MCF 10A (cell line): ENCODE results near the gene SH3BP1. TPM values are rescaled to one million over a fixed set of nuclear protein-coding genes. Genes with fewer than 3 reads are reported as not detected.

Source experiments
- BruUV-seq: library from RNA; stranded (reverse); fragments of 400-500 nt; replicated peaks from 2 replicates; lab custom pipeline; 2021; lab: Mats Ljungman, UMichigan
- CTCF ChIA-PET: fragments of 300-600 bp; sonication (Branson Sonifier 250); formaldehyde crosslinking; extraction: SDS; loops from one replicate; lab custom pipeline; 2021; ENCODE audit warnings: antibody characterized with exemption, inconsistent platforms; lab: Yijun Ruan, JAX
- POLR2A ChIA-PET: fragments of 300-600, 350-650 bp; sonication (Branson Sonifier 250); formaldehyde crosslinking; extraction: SDS; loops from one replicate; lab custom pipeline; 2020; ENCODE audit warnings: antibody characterized with exemption, inconsistent platforms; lab: Yijun Ruan, JAX
- DNase-seq: peaks from one replicate; pipeline ENCODE4 v3.0.0-alpha.2; 2018; ENCODE audit not compliant: unreplicated experiment
- H3K27ac Mint-ChIP-seq: one replicate; pipeline ENCODE4 v1.8.0; 2022; ENCODE audit warnings: mild to moderate bottlenecking, low read depth, mixed read lengths; ENCODE audit not compliant: unreplicated experiment
- H3K27me3 Mint-ChIP-seq: one replicate; pipeline ENCODE4 v1.8.0; 2022; ENCODE audit warnings: mixed read lengths; ENCODE audit not compliant: insufficient read depth, unreplicated experiment
- H3K36me3 Mint-ChIP-seq: one replicate; pipeline ENCODE4 v1.8.0; 2022; ENCODE audit warnings: mild to moderate bottlenecking, moderate library complexity, mixed read lengths; ENCODE audit not compliant: insufficient read depth, unreplicated experiment
- H3K4me1 Mint-ChIP-seq: one replicate; pipeline ENCODE4 v1.8.0; 2022; ENCODE audit warnings: mixed read lengths; ENCODE audit not compliant: insufficient read depth, unreplicated experiment
- H3K4me3 Mint-ChIP-seq: one replicate; pipeline ENCODE4 v1.8.0; 2022; ENCODE audit warnings: mild to moderate bottlenecking, moderate library complexity, mixed read lengths; ENCODE audit not compliant: unreplicated experiment
- H3K9me3 Mint-ChIP-seq: one replicate; pipeline ENCODE4 v1.8.0; 2022; ENCODE audit warnings: mixed read lengths; ENCODE audit not compliant: unreplicated experiment
- intact Hi-C: fragments of 100-400 bp; cut with micrococcal nuclease; formaldehyde crosslinking; loops from 2 replicates; pipeline ENCODE4 v1.14.1; 2022
- total RNA-seq: library from RNA; stranded (reverse); gene quantifications from 2 replicates; pipeline ENCODE4 v1.2.3, GENCODE V29; 2022
- TF ChIP-seq, protein P1 (sequence below): fragments of 200-600 bp; IDR thresholded peaks from one replicate; pipeline ENCODE4 v1.8.0; 2022; ENCODE audit warnings: antibody characterized with exemption, mild to moderate bottlenecking; ENCODE audit not compliant: unreplicated experiment

SH3BP1 gene
- total RNA-seq, 1 experiment from 2014 or later = 1.5 TPM

DNA sequence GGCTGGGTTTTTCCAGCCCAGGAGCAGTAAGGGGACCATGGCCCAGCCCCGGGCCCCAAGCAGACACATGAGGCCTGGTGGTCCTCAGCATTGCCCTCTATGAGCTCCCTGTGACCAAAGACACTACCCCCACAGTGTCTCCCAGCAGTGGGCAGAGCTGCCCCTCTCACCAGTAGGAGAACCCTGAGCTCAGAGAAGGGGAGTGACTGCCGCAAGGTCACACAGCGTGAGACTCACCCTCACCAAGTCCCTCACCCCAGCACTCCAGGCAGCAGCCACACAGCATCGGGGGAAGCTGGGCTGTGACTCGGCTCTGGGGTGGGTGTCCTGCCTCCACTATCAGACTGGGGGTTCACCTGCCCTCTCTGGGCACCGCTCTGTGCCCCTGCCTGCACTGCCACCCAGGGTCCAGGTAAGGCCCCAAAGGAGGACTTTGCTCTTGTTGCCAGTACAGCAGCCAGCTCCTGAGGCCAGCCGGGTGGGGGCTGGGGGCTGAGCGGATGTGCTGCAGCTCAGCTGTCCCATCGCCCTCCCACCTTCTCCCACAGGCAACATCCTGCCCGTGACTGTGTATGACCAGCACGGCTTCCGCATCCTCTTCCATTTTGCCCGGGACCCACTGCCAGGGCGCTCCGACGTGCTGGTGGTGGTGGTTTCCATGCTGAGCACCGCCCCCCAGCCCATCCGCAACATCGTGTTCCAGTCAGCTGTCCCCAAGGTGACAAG is 7.9 kb upstream of the SH3BP1 start:
- no peak overlapping the region for H3K4me3 Mint-ChIP-seq
- TF ChIP-seq, protein P1, sequence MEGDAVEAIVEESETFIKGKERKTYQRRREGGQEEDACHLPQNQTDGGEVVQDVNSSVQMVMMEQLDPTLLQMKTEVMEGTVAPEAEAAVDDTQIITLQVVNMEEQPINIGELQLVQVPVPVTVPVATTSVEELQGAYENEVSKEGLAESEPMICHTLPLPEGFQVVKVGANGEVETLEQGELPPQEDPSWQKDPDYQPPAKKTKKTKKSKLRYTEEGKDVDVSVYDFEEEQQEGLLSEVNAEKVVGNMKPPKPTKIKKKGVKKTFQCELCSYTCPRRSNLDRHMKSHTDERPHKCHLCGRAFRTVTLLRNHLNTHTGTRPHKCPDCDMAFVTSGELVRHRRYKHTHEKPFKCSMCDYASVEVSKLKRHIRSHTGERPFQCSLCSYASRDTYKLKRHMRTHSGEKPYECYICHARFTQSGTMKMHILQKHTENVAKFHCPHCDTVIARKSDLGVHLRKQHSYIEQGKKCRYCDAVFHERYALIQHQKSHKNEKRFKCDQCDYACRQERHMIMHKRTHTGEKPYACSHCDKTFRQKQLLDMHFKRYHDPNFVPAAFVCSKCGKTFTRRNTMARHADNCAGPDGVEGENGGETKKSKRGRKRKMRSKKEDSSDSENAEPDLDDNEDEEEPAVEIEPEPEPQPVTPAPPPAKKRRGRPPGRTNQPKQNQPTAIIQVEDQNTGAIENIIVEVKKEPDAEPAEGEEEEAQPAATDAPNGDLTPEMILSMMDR = no peak
- no peak for DNase-seq
- no peaks in the 10 kb centered on the region for H3K27me3 Mint-ChIP-seq
- intact Hi-C loops = no loop called here
- no peak overlapping the region for H3K27ac Mint-ChIP-seq
- CTCF ChIA-PET = interaction anchor here (0.6 to 10.9 kb wide), 6 partner anchors 8 to 326 kb away, joined by 3 to 112 read pairs (median 5); partner anchors contain the start of gene LGALS1
- H3K4me1 Mint-ChIP-seq = no peaks in the 10 kb centered on the region
- H3K36me3 Mint-ChIP-seq = peaks cover 5% of the 10 kb centered on the region
- BruUV-seq = no TSS peak
- no peaks in the 10 kb centered on the region for H3K9me3 Mint-ChIP-seq
- POLR2A ChIA-PET = interaction anchor here (0.8 to 2.2 kb wide), 4 partner anchors 11 to 27 kb away, joined by 3 to 6 read pairs (median 4); partner anchors contain the start of gene PDXP

DNA sequence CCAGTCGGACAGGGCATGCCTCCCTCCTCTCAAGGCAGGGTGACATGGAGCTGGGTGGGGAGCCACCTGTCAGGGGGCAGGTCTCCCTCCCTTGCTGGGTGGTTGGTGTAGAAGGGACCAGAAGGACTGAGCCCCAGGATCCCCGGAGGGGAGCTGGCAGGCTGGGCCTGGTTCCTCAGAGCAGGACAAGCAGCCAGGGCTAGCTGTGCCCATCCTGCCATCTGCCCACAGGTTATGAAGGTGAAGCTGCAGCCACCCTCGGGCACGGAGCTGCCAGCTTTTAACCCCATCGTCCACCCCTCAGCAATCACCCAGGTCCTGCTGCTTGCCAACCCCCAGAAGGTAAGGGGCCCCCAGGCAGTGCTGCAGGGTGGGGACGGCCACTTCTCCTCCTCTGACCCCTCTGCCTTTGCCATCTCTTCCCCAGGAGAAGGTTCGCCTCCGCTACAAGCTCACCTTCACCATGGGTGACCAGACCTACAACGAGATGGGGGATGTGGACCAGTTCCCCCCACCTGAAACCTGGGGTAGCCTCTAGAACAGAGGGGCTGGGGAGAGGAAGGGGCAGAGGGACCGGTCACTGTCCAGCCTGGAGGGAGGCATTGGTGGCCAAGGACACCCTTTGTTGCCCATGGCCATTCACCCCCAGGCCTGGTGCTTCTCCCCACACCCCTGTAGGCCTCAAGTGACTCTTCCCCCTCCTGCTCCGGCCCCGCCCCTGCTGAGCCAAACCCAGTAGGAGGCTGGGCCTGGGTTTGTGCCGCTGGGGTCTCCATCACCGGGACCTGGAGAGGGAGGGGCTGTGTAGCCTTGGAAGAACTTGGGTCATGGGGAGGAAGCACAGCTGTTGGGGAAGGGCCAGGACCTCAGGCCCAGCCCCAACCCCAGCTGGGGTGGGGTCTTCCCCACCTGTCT is 7.0 kb upstream of the SH3BP1 start:
- POLR2A ChIA-PET = interaction anchor here (0.8 to 2.2 kb wide), 5 partner anchors 10 to 26 kb away, joined by 3 to 6 read pairs (median 3); partner anchors contain the start of gene PDXP
- Mint-ChIP-seq H3K27ac (no peak overlapping the region), H3K9me3 (no peaks in the 10 kb centered on the region)

DNA sequence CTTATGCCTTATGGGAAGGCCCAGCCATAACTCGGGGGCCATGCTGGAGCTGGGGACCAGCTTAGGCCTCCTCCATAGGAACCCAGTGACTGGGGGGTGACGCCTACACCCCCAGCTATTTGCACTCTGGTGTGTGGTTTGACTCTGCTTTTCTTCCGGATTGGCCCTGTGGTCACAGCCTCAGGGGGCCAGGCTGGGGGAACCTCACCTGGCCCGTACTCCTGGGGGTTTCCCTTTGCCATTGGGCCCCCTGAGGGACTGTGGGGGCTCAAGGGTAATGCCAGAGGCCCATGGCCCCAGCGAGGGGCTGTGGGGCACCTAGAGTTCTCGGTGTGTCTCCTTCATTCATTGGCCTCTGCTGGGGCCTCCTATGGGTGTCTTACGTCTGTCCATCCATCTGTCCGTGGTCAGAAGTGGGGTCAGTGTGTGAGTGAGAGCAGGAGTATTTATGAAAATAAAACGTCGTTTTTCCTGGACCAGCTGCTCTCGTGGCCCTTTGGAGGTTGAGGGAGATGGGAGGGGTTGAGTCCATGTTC is 6.3 kb upstream of the SH3BP1 start:
- DNase-seq = no peak
- CTCF ChIA-PET = interaction anchor here (0.5 to 10.9 kb wide), 8 partner anchors 8 to 1136 kb away, joined by 3 to 112 read pairs (median 4); partner anchors contain the start of gene ANKRD54
- TF ChIP-seq, protein P1 = no peak
- Mint-ChIP-seq H3K4me1 (no peaks in the 10 kb centered on the region), H3K27ac (no peak overlapping the region), H3K9me3 (no peaks in the 10 kb centered on the region), H3K36me3 (peaks cover 5% of the 10 kb centered on the region), H3K4me3 (no peak overlapping the region), H3K27me3 (no peaks in the 10 kb centered on the region)
- intact Hi-C loops = no loop called here
- no TSS peak for BruUV-seq
- POLR2A ChIA-PET = interaction anchor here (0.7 to 2.2 kb wide), 4 partner anchors 9 to 319 kb away, joined by 3 to 6 read pairs (median 4); partner anchors contain the start of gene PDXP

More for the DNA sequence above, 7.0 kb upstream of the SH3BP1 start:
- TF ChIP-seq, protein P1 = no peak
- BruUV-seq = no TSS peak
- H3K27me3 Mint-ChIP-seq = no peaks in the 10 kb centered on the region
- no peak for DNase-seq
- H3K4me1 Mint-ChIP-seq = no peaks in the 10 kb centered on the region
- CTCF ChIA-PET = interaction anchor here (0.6 to 10.9 kb wide), 8 partner anchors 9 to 1137 kb away, joined by 3 to 112 read pairs (median 4); partner anchors contain the start of gene ANKRD54
- intact Hi-C loops = no loop called here
- H3K4me3 Mint-ChIP-seq = no peak overlapping the region
- H3K36me3 Mint-ChIP-seq = peaks cover 5% of the 10 kb centered on the region
